DOHH2 (cell line): ENCODE measurements around the gene GALE.

ENCODE experiments used
- EZH2phosphoT487 ChIP-seq: fragments of 200-600 bp; sonication (generic); IDR thresholded peaks from 2 replicates; pipeline ENCODE4 v1.6.1; 2017; ENCODE audit warnings: borderline replicate concordance, mild to moderate bottlenecking, antibody characterized with exemption, low read length, moderate library complexity, mixed read lengths
- TF ChIP-seq, protein P1 (sequence below): fragments of 200-600 bp; sonication (generic); IDR thresholded peaks from one replicate; pipeline ENCODE4 v1.5.1; 2014; ENCODE audit warnings: antibody characterized with exemption, mild to moderate bottlenecking, low read depth, low read length; ENCODE audit not compliant: poor library complexity, severe bottlenecking

- TF ChIP-seq, protein P1, sequence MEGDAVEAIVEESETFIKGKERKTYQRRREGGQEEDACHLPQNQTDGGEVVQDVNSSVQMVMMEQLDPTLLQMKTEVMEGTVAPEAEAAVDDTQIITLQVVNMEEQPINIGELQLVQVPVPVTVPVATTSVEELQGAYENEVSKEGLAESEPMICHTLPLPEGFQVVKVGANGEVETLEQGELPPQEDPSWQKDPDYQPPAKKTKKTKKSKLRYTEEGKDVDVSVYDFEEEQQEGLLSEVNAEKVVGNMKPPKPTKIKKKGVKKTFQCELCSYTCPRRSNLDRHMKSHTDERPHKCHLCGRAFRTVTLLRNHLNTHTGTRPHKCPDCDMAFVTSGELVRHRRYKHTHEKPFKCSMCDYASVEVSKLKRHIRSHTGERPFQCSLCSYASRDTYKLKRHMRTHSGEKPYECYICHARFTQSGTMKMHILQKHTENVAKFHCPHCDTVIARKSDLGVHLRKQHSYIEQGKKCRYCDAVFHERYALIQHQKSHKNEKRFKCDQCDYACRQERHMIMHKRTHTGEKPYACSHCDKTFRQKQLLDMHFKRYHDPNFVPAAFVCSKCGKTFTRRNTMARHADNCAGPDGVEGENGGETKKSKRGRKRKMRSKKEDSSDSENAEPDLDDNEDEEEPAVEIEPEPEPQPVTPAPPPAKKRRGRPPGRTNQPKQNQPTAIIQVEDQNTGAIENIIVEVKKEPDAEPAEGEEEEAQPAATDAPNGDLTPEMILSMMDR, result no peak
- no peak for TF ChIP-seq EZH2phosphoT487
These were observed 3.1 kb upstream of the GALE start for GRCh38 chr1:23803674-23804073.
